B cell (primary cell): Measurements from ENCODE around the gene KCNC3. TPM values are rescaled to one million over a fixed set of nuclear protein-coding genes. Genes with fewer than 3 reads are reported as not detected.

Source experiments
- ATAC-seq: fragments of 200-7000 bp; cut with Tn5 transposase; one replicate; pipeline ENCODE4 v1.10.0; 2021; ENCODE audit warnings: low read depth, mild to moderate bottlenecking, moderate number of reproducible peaks, moderate library complexity
- CTCF ChIA-PET: fragments of 350-600 bp; sonication (Branson Sonifier 250); formaldehyde crosslinking; loops from one replicate; lab custom pipeline; 2021; ENCODE audit warnings: antibody characterized with exemption, inconsistent platforms; lab: Charles Lee
- POLR2A ChIA-PET: fragments of 350-600 bp; sonication (Branson Sonifier 250); formaldehyde crosslinking; loops from one replicate; lab custom pipeline; 2021; ENCODE audit warnings: antibody characterized with exemption; lab: Charles Lee
- DNase-seq: peaks from one replicate; pipeline ENCODE4 v3.0.0; 2013
- H2AFZ ChIP-seq: 2 replicates; pipeline ENCODE4 v1.6.1; 2012; ENCODE audit warnings: mild to moderate bottlenecking, low read depth, low read length; ENCODE audit not compliant: insufficient read depth, poor library complexity, severe bottlenecking
- H3K27ac ChIP-seq, 2 donors: 1 replicate in 1 of 2; 2 replicates in 1 of 2; pipeline ENCODE4 v1.5.1; 2012 to 2013; ENCODE audit warnings: low read length in 2 of 2, mild to moderate bottlenecking in 2 of 2, moderate library complexity in 1 of 2
- H3K27me3 ChIP-seq, 4 experiments: fragments of 200-600 bp in 1 of 4; sonication (generic) in 1 of 4; replicated peaks in 1 of 4; 1 replicate in 2 of 4; 2 replicates in 2 of 4; pipeline versions ENCODE4 v1.6.1 to v1.7.0; 2013 to 2016; ENCODE audit warnings: low read length in 3 of 4, mild to moderate bottlenecking in 2 of 4, mixed read lengths in 1 of 4, moderate library complexity in 1 of 4; ENCODE audit not compliant: insufficient read depth in 4 of 4, control insufficient read depth in 3 of 4; ENCODE audit errors: control extremely low read depth in 1 of 4
- H3K36me3 ChIP-seq, 2 experiments: replicated peaks in 1 of 2; 1 replicate in 1 of 2; 2 replicates in 1 of 2; pipeline versions ENCODE4 v1.6.1 to v1.7.1; 2013; ENCODE audit warnings: low read length in 1 of 2; ENCODE audit not compliant: insufficient read depth in 2 of 2, control insufficient read depth in 1 of 2; ENCODE audit errors: control extremely low read depth in 1 of 2, extremely low read depth in 1 of 2
- H3K4me1 ChIP-seq, 2 donors: fragments of 200-600 bp in 1 of 2; sonication (generic) in 1 of 2; 1 replicate in 1 of 2; 2 replicates in 1 of 2; pipeline versions ENCODE4 v1.5.1 to v1.6.1; 2013 to 2017; ENCODE audit warnings: low read length in 2 of 2; ENCODE audit not compliant: control insufficient read depth in 2 of 2, insufficient read depth in 2 of 2
- H3K4me2 ChIP-seq: replicated peaks from 2 replicates; pipeline ENCODE3; 2012; ENCODE audit warnings: mild to moderate bottlenecking, low read depth, low read length; ENCODE audit not compliant: poor library complexity, severe bottlenecking
- H3K4me3 ChIP-seq, 5 experiments: fragments of 200-600 bp in 1 of 5; sonication (generic) in 1 of 5; 1 replicate in 3 of 5; 2 replicates in 2 of 5; pipeline versions ENCODE4 v1.5.1 to v1.7.0; 2011 to 2016; ENCODE audit warnings: low read length in 4 of 5, mild to moderate bottlenecking in 4 of 5, low read depth in 2 of 5, control low read depth in 1 of 5, moderate library complexity in 1 of 5; ENCODE audit not compliant: insufficient read depth in 1 of 5; ENCODE audit errors: control extremely low read depth in 1 of 5, extremely low read depth in 1 of 5
- H3K79me2 ChIP-seq: fragments of 200-600 bp; sonication (generic); one replicate; pipeline ENCODE4 v1.6.0; 2016; ENCODE audit warnings: low read length; ENCODE audit not compliant: control insufficient read depth, insufficient read depth
- H3K9ac ChIP-seq: fragments of 200-600 bp; sonication (generic); 2 replicates; pipeline ENCODE4 v1.6.1; 2017; ENCODE audit warnings: mild to moderate bottlenecking, low read length, moderate library complexity
- H3K9me3 ChIP-seq, 3 donors: one replicate each; pipeline versions ENCODE4 v1.6.1 to v1.7.1; 2013; ENCODE audit warnings: low read length in 2 of 3; ENCODE audit not compliant: control insufficient read depth in 2 of 3, insufficient read depth in 1 of 3; ENCODE audit errors: control extremely low read depth in 1 of 3
- H4K20me1 ChIP-seq: 2 replicates; pipeline ENCODE4 v1.6.0; 2012; ENCODE audit warnings: mild to moderate bottlenecking, low read length; ENCODE audit not compliant: insufficient read depth, control insufficient read depth, poor library complexity, severe bottlenecking
- H3K27ac Mint-ChIP-seq: one replicate; pipeline ENCODE4 v1.8.0; 2021; ENCODE audit warnings: mixed read lengths
- H3K27me3 Mint-ChIP-seq: one replicate; pipeline ENCODE4 v1.8.0; 2021; ENCODE audit warnings: mixed read lengths
- H3K4me1 Mint-ChIP-seq: one replicate; pipeline ENCODE4 v1.8.0; 2021; ENCODE audit warnings: mixed read lengths
- H3K4me3 Mint-ChIP-seq: one replicate; pipeline ENCODE4 v1.8.0; 2021; ENCODE audit warnings: mixed read lengths
- H3K9me3 Mint-ChIP-seq: one replicate; pipeline ENCODE4 v1.8.0; 2022; ENCODE audit warnings: mixed read lengths; ENCODE audit not compliant: insufficient read depth
- CTCF ChIP-seq: fragments of 200-600 bp; IDR thresholded peaks from one replicate; pipeline ENCODE4 v1.8.0; 2022; ENCODE audit warnings: antibody characterized with exemption, mild to moderate bottlenecking
- EZH2 ChIP-seq: IDR thresholded peaks from 2 replicates; pipeline ENCODE4 v1.6.1; 2012; ENCODE audit warnings: borderline replicate concordance, low read depth, mild to moderate bottlenecking, moderate library complexity, low read length; ENCODE audit not compliant: insufficient read depth, poor library complexity, severe bottlenecking
- WGBS: methylation state at CpG from one replicate; pipeline ENCODE4 v1.1.5; 2013; ENCODE audit warnings: missing lambda C conversion rate; ENCODE audit not compliant: insufficient coverage; 5-methylcytosine and 5-hydroxymethylcytosine counted together
- intact Hi-C: fragments of 100-400 bp; cut with micrococcal nuclease; formaldehyde crosslinking; loops from one replicate; pipeline ENCODE4 v1.10.0; 2022
- polyA plus RNA-seq: library from polyadenylated mRNA; depleted of rRNA; stranded (reverse); fragments of >200 nt; gene quantifications from 2 replicates; pipeline ENCODE4 v1.2.3, GENCODE V29; 2012
- total RNA-seq, 2 donors: library from RNA; stranded (reverse); fragments of 120-200 nt in 1 of 2; gene quantifications; 1 replicate in 1 of 2; 2 replicates in 1 of 2; pipeline versions ENCODE4 v1.2.3 to v1.2.4, GENCODE V29; 2013 to 2022

KCNC3 gene
- total and polyA plus RNA-seq, 2 donors (not counting 1 experiment from before 2014, with no cell fraction given): 12.3 to 23.0 TPM

DNA sequence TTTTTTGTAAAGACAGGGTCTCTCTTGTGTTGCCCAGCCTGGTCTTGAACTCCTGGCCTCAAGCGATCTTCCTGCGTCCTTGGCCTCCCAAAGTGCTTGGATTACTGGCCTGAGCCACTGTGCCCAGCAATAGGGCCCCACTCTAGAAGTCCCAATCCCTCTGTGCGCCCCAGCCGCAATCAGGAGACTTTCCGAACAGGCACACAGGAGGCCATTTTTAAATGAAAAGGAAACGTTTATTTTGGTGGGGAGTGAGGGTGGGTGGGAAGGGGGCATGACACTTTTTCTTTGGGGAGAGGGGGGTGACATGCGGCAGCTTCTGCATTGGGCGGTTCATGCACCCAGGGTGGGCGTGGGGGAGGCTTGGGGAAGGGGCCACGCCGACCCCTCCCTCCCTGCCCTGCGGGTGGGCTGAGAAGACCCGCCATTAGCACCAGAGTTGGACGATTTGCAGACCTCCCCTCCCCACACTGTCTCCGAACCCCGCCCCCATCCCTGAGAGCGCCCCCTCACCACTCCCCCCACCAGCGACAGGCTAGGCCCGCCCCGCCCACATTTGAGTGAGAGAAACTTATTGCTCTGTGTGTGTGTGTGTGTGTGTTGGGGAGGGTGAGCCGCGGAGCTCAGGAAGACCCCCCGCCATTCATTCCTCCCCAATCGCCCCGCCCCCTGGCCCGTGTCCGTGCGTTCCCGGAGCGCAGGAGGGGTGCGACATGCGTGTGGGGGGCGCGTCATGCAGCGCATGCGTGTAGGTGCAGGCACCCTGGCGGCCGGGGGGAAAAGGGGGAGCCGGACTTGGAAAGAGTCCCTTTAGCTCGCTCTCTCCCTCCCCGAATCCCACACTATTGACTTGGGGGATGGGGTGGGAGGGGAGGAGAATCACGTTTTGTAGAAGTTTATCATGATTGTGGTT is 17.2 kb downstream of the KCNC3 start:
- no peak for DNase-seq
- Histone ChIP-seq H3K27ac (no peak overlapping the region), H3K9ac (no peak overlapping the region), H3K27me3 (peaks cover 0 to 66% (median 44%) of the 10 kb centered on the region in 4 experiments), H3K9me3 (peaks cover 0 to 32% (median 2%) of the 10 kb centered on the region in 3 donors), H3K4me1 (peaks cover 24 to 38% of the 10 kb centered on the region in 2 donors), H4K20me1 (no peaks in the 10 kb centered on the region), H3K36me3 (no peaks in the 10 kb centered on the region), H3K4me2 (peak overlapping the region; percentile 42), H3K79me2 (no peaks in the 10 kb centered on the region), H3K4me3 (no peak overlapping the region), H2AFZ (no peak overlapping the region)
- H3K9me3 Mint-ChIP-seq: no peaks in the 10 kb centered on the region
- H3K27me3 Mint-ChIP-seq: peaks cover 68% of the 10 kb centered on the region
- TF ChIP-seq EZH2 (no peak), CTCF (no peak)
- WGBS: 6% methylated on average over 19 of the region's 42 CpGs
- no peak for ATAC-seq
- H3K4me1 Mint-ChIP-seq: peaks cover 27% of the 10 kb centered on the region
- intact Hi-C loops: no loop called here
- POLR2A ChIA-PET: interaction anchor here (0.6 kb wide), 2 partner anchors 9 to 1869 kb away, joined by 4 to 6 read pairs; no protein-coding TSS in a partner anchor
- no peak overlapping the region for H3K27ac Mint-ChIP-seq
- H3K4me3 Mint-ChIP-seq: no peak overlapping the region
- CTCF ChIA-PET: interaction anchor here (0.7 kb wide), 1 partner anchor 35 kb away, joined by 3 read pairs; no protein-coding TSS in a partner anchor
